HepG2 (cell line): Measurements from ENCODE around the gene ABCC2. TPM values are rescaled to one million over a fixed set of nuclear protein-coding genes. Genes with fewer than 3 reads are reported as not detected.
A peak's percentile ranks its signal among the peaks of the same experiment; 100 is the strongest.

Experiments used
- AFF4 ChIP-seq: sonication (generic); formaldehyde crosslinking; IDR thresholded peaks from 2 replicates; pipeline ENCODE4 v1.4.0; 2020; ENCODE audit warnings: missing genetic modification reagents
- GATA4 ChIP-seq: sonication (generic); IDR thresholded peaks from 2 replicates; pipeline ENCODE4 v1.6.1; 2016; ENCODE audit warnings: antibody characterized with exemption, low read depth, borderline replicate concordance
- HDAC6 ChIP-seq: fragments of 200-600 bp; sonication (generic); IDR thresholded peaks from 2 replicates; pipeline ENCODE4 v1.7.0; 2017; ENCODE audit warnings: mild to moderate bottlenecking, antibody characterized with exemption, low read length, low read depth
- LCORL ChIP-seq, 2 experiments: fragments of 450-650 bp in 1 of 2; sonication (generic) in 1 of 2; formaldehyde crosslinking in 1 of 2; IDR thresholded peaks; 2 replicates each; pipeline versions ENCODE4 v1.5.0 to v1.6.1; 2017 to 2020; ENCODE audit warnings: antibody characterized with exemption in 1 of 2, missing genetic modification reagents in 1 of 2
- LRRFIP1 ChIP-seq: sonication (generic); formaldehyde crosslinking; conservative IDR thresholded peaks from 2 replicates; pipeline ENCODE4 v1.4.0; 2020; ENCODE audit warnings: missing genetic modification reagents
- MIER3 ChIP-seq: IDR thresholded peaks from 2 replicates; pipeline ENCODE4 v1.6.1; 2016; ENCODE audit warnings: missing compliant biosample characterization, borderline replicate concordance
- MLX ChIP-seq: IDR thresholded peaks from 2 replicates; pipeline ENCODE4 v1.6.1; 2016
- MTF1 ChIP-seq: sonication (generic); formaldehyde crosslinking; IDR thresholded peaks from 2 replicates; pipeline ENCODE4 v1.5.0; 2020; ENCODE audit warnings: missing genetic modification reagents
- NFE2 ChIP-seq: sonication (generic); formaldehyde crosslinking; IDR thresholded peaks from 2 replicates; pipeline ENCODE4 v1.4.0; 2020; ENCODE audit warnings: missing genetic modification reagents
- RAD51 ChIP-seq: fragments of 450-650 bp; IDR thresholded peaks from 2 replicates; pipeline ENCODE4 v1.6.1; 2016; ENCODE audit warnings: borderline replicate concordance
- TFAP4 ChIP-seq: sonication (generic); IDR thresholded peaks from 2 replicates; pipeline ENCODE4 v1.6.1; 2016; ENCODE audit warnings: low read depth, borderline replicate concordance
- TOE1 ChIP-seq: sonication (generic); formaldehyde crosslinking; IDR thresholded peaks from 2 replicates; pipeline ENCODE4 v1.4.0; 2020; ENCODE audit warnings: mild to moderate bottlenecking, missing genetic modification reagents
- ZFP1 ChIP-seq: IDR thresholded peaks from 2 replicates; pipeline ENCODE4 v1.6.1; 2016
- ZGPAT ChIP-seq: IDR thresholded peaks from 2 replicates; pipeline ENCODE4 v1.6.1; 2016; ENCODE audit warnings: mild to moderate bottlenecking
- ZNF281 ChIP-seq: sonication (generic); formaldehyde crosslinking; IDR thresholded peaks from 2 replicates; pipeline ENCODE4 v1.4.0; 2020; ENCODE audit warnings: missing genetic modification reagents, borderline replicate concordance
- ZNF598 ChIP-seq: sonication (generic); formaldehyde crosslinking; IDR thresholded peaks from 2 replicates; pipeline ENCODE4 v1.5.1; 2020; ENCODE audit warnings: mild to moderate bottlenecking, missing genetic modification reagents, borderline replicate concordance
- polyA plus RNA-seq, 8 experiments: library from polyadenylated mRNA; depleted of rRNA in 3 of 8; stranded (reverse) in 7 of 8; unstranded in 1 of 8; fragments of >200 nt; fragmentation: Illumina TruSeq in 4 of 8; extraction: Trizol in 4 of 8; gene quantifications; 2 replicates each; pipeline versions ENCODE4 v1.2.1 to v1.2.3, GENCODE V29; 2011 to 2016; ENCODE audit warnings: low read depth in 4 of 8, missing spikeins in 1 of 8, mixed read lengths in 1 of 8; ENCODE audit not compliant: insufficient read depth in 1 of 8
- total RNA-seq, 5 experiments: library from RNA; depleted of rRNA; stranded (reverse); fragments of >200 nt; fragmentation: Illumina TruSeq; extraction: Trizol; gene quantifications; 2 replicates each; pipeline ENCODE4 v1.2.3, GENCODE V29; 2016; ENCODE audit warnings: low read depth in 1 of 5

Gene ABCC2
- total and polyA plus RNA-seq, 2 of the 13 experiments (the other 11 are each of a cell fraction or from before 2014, with no cell fraction given): 181 to 497 TPM

GRCh38 chr10:99782447-99783286, at the start of gene ABCC2 (continued):
- TF ChIP-seq ZNF598: no peak
- peak; percentile 76 for TF ChIP-seq ZGPAT
- TF ChIP-seq ZNF281: peak; percentile 27; the same call in 1 of the 2 replicates
- TF ChIP-seq ZFP1 (CRISPR knock-in tag): peak; percentile 21; the same call in 1 of the 2 replicates
- TF ChIP-seq MTF1 (CRISPR knock-in tag): no peak
- TF ChIP-seq MIER3 (CRISPR knock-in tag): peak; percentile 74; the same call in 1 of the 2 replicates
- peak; percentile 62; the same call in 1 of the 2 replicates for TF ChIP-seq TFAP4
- no peak for TF ChIP-seq LCORL (IDR thresholded peaks at IDR 0.05)
- peak; percentile 63; the same call in 1 of the 2 replicates for TF ChIP-seq LCORL (CRISPR knock-in tag; IDR thresholded peaks at IDR 0.05)
- TF ChIP-seq RAD51: peak; percentile 63
- TF ChIP-seq NFE2 (CRISPR knock-in tag): no peak
- TF ChIP-seq TOE1 (CRISPR knock-in tag): peak; percentile 62; the same call in 1 of the 2 replicates
- TF ChIP-seq HDAC6: no peak
- TF ChIP-seq AFF4 (CRISPR knock-in tag): peak; percentile 98
- TF ChIP-seq LRRFIP1 (CRISPR knock-in tag): no peak
- TF ChIP-seq GATA4: peak; percentile 50; the same call in 1 of the 2 replicates
- TF ChIP-seq MLX (CRISPR knock-in tag): peak; percentile 85
